Measurements from ENCODE around the gene CNTN1.

GRCh38 chr12:40762072-40762471 lies 69.8 kb downstream of the CNTN1 start:
- TF ChIP-seq POLR2A (conservative IDR thresholded peaks at IDR 0.05) (no peak), ARNT (IDR thresholded peaks at IDR 0.05) (no peak)
